HepG2 (cell line): ENCODE measurements around the gene CSTF1. TPM values are rescaled to one million over a fixed set of nuclear protein-coding genes. Genes with fewer than 3 reads are reported as not detected.

Experiments used
- DMAP1 ChIP-seq: IDR thresholded peaks from 2 replicates; pipeline ENCODE4 v1.6.1; 2016
- EED ChIP-seq: sonication (generic); formaldehyde crosslinking; IDR thresholded peaks from 2 replicates; pipeline ENCODE4 v1.5.0; 2020; ENCODE audit warnings: mild to moderate bottlenecking, missing genetic modification reagents
- GATA4 ChIP-seq: sonication (generic); IDR thresholded peaks from 2 replicates; pipeline ENCODE4 v1.6.1; 2016; ENCODE audit warnings: antibody characterized with exemption, low read depth, borderline replicate concordance
- MTA1 ChIP-seq: sonication (generic); formaldehyde crosslinking; IDR thresholded peaks from 2 replicates; pipeline ENCODE4 v1.4.0; 2020; ENCODE audit warnings: missing genetic modification reagents, mild to moderate bottlenecking, borderline replicate concordance
- NFRKB ChIP-seq: fragments of 450-650 bp; IDR thresholded peaks from 2 replicates; pipeline ENCODE4 v1.6.1; 2017
- NR2C2 ChIP-seq: sonication (generic); formaldehyde crosslinking; IDR thresholded peaks from 2 replicates; pipeline ENCODE4 v1.4.0; 2020; ENCODE audit warnings: missing genetic modification reagents, mild to moderate bottlenecking, moderate library complexity, borderline replicate concordance
- RCOR2 ChIP-seq: IDR thresholded peaks from 2 replicates; pipeline ENCODE4 v1.6.1; 2016; ENCODE audit warnings: missing biosample characterization, missing genetic modification reagents
- SIN3B ChIP-seq: fragments of 150-350 bp; IDR thresholded peaks from 2 replicates; pipeline ENCODE4 v1.6.1; 2014; ENCODE audit warnings: low read length
- SRF ChIP-seq: IDR thresholded peaks from 2 replicates; pipeline ENCODE4 v1.6.1; 2011; ENCODE audit warnings: mild to moderate bottlenecking, low read depth, low read length, moderate library complexity
- TGIF2 ChIP-seq: IDR thresholded peaks from 2 replicates; pipeline ENCODE4 v1.6.1; 2016; ENCODE audit warnings: control low read depth, missing compliant biosample characterization
- TOE1 ChIP-seq: sonication (generic); formaldehyde crosslinking; IDR thresholded peaks from 2 replicates; pipeline ENCODE4 v1.4.0; 2020; ENCODE audit warnings: mild to moderate bottlenecking, missing genetic modification reagents
- ZNF253 ChIP-seq: sonication (generic); formaldehyde crosslinking; IDR thresholded peaks from 2 replicates; pipeline ENCODE4 v1.8.0; 2022; ENCODE audit warnings: mild to moderate bottlenecking, missing genetic modification reagents, borderline replicate concordance
- ZNF33B ChIP-seq: sonication (generic); formaldehyde crosslinking; IDR thresholded peaks from 2 replicates; pipeline ENCODE4 v1.5.1; 2020; ENCODE audit warnings: mild to moderate bottlenecking, missing genetic modification reagents
- ZNF432 ChIP-seq: sonication (generic); formaldehyde crosslinking; IDR thresholded peaks from 2 replicates; pipeline ENCODE4 v1.5.0; 2020; ENCODE audit warnings: missing genetic modification reagents, mild to moderate bottlenecking, borderline replicate concordance
- ZNF501 ChIP-seq: sonication (generic); formaldehyde crosslinking; IDR thresholded peaks from 2 replicates; pipeline ENCODE4 v1.5.1; 2020; ENCODE audit warnings: mild to moderate bottlenecking, moderate library complexity, missing genetic modification reagents
- ZNF557 ChIP-seq: sonication (generic); formaldehyde crosslinking; IDR thresholded peaks from 2 replicates; pipeline ENCODE4 v1.4.0; 2020; ENCODE audit warnings: missing genetic modification reagents
- ZNF562 ChIP-seq: sonication (generic); formaldehyde crosslinking; IDR thresholded peaks from 2 replicates; pipeline ENCODE4 v1.8.0; 2022; ENCODE audit warnings: missing genetic modification reagents, borderline replicate concordance
- ZNF564 ChIP-seq: sonication (generic); formaldehyde crosslinking; IDR thresholded peaks from 2 replicates; pipeline ENCODE4 v1.8.1; 2023; ENCODE audit warnings: mild to moderate bottlenecking, missing genetic modification reagents
- ZZZ3 ChIP-seq: sonication (generic); formaldehyde crosslinking; IDR thresholded peaks from 2 replicates; pipeline ENCODE4 v1.4.0; 2020; ENCODE audit warnings: missing genetic modification reagents, mild to moderate bottlenecking, borderline replicate concordance
- polyA plus RNA-seq, 8 experiments: library from polyadenylated mRNA; depleted of rRNA in 3 of 8; stranded (reverse) in 7 of 8; unstranded in 1 of 8; fragments of >200 nt; fragmentation: Illumina TruSeq in 4 of 8; extraction: Trizol in 4 of 8; gene quantifications; 2 replicates each; pipeline versions ENCODE4 v1.2.1 to v1.2.3, GENCODE V29; 2011 to 2016; ENCODE audit warnings: low read depth in 4 of 8, missing spikeins in 1 of 8, mixed read lengths in 1 of 8; ENCODE audit not compliant: insufficient read depth in 1 of 8
- total RNA-seq, 5 experiments: library from RNA; depleted of rRNA; stranded (reverse); fragments of >200 nt; fragmentation: Illumina TruSeq; extraction: Trizol; gene quantifications; 2 replicates each; pipeline ENCODE4 v1.2.3, GENCODE V29; 2016; ENCODE audit warnings: low read depth in 1 of 5
- TF ChIP-seq, protein P1 (sequence below): sonication (generic); formaldehyde crosslinking; IDR thresholded peaks from 2 replicates; pipeline ENCODE4 v1.8.1; 2022; ENCODE audit warnings: mild to moderate bottlenecking, missing genetic modification reagents
- TF ChIP-seq, protein P2 (sequence below): fragments of 450-650 bp; IDR thresholded peaks from 2 replicates; pipeline ENCODE4 v1.6.1; 2016
- TF ChIP-seq, protein P3 (sequence below): IDR thresholded peaks from 2 replicates; pipeline ENCODE4 v1.6.1; 2016
- TF ChIP-seq, protein P4 (sequence below): sonication (generic); formaldehyde crosslinking; IDR thresholded peaks from 2 replicates; pipeline ENCODE4 v1.8.1; 2023; ENCODE audit warnings: missing genetic modification reagents, inconsistent platforms, borderline replicate concordance
- TF ChIP-seq, protein P5 (sequence below): sonication (generic); formaldehyde crosslinking; IDR thresholded peaks from 2 replicates; pipeline ENCODE4 v1.9.0; 2021; ENCODE audit warnings: missing genetic modification reagents, borderline replicate concordance

Gene CSTF1
- total and polyA plus RNA-seq, 2 of the 13 experiments (the other 11 are each of a cell fraction or from before 2014, with no cell fraction given): 70.9 to 100 TPM

DNA sequence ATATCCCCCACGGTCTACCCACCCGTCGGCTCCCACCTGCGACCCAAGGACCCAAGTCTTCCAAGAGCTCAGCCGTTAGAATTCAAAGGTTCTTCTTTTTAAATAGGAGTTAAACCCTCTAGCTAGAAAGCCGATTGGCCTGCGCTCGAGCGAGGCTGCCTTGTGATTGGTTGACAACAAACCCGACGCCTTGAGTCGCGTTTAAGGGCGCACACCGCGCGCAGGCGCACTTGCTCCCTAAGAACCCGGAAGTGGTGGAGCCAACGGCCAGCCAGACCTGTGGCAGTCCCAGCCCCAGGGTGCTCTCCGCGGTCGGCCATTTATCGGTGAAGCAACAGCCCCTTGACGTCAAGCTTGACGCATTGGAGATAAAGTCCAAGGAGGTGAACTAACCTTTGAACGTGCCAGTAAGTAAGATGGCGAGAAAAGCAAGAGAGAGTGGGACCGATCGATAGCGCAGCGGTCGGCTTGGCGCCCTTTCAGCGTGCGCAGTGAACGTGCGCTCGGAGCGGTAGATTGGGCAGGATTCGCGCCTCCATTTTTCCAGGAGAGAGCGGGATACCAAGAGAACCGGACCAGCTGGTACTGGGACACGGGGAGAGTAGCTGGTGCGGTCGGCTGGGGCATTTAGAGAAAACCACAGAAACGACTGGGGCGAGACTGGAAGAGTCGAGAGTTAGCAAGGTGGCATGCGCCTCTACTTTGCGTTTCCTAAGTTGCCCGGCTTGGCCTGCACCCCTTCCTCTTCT lies at the start of gene CSTF1, which contains the start of gene AURKA (continued):
- peak; percentile 94 for TF ChIP-seq ZNF564 (CRISPR knock-in tag)
- TF ChIP-seq ZNF562 (CRISPR knock-in tag): no peak; the same call in 1 of the 2 replicates
- peak; percentile 93; the same call in 1 of the 2 replicates for TF ChIP-seq ZNF253
- TF ChIP-seq ZNF33B: no peak
- peak; percentile 98 for TF ChIP-seq RCOR2 (CRISPR knock-in tag)
- TF ChIP-seq, protein P1, sequence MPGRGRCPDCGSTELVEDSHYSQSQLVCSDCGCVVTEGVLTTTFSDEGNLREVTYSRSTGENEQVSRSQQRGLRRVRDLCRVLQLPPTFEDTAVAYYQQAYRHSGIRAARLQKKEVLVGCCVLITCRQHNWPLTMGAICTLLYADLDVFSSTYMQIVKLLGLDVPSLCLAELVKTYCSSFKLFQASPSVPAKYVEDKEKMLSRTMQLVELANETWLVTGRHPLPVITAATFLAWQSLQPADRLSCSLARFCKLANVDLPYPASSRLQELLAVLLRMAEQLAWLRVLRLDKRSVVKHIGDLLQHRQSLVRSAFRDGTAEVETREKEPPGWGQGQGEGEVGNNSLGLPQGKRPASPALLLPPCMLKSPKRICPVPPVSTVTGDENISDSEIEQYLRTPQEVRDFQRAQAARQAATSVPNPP (CRISPR knock-in tag): peak; percentile 89
- TF ChIP-seq GATA4: peak; percentile 67; the same call in 1 of the 2 replicates
- TF ChIP-seq MTA1 (CRISPR knock-in tag): peak; percentile 92; the same call in 1 of the 2 replicates
- no peak for TF ChIP-seq EED (CRISPR knock-in tag)
- peak; percentile 97 for TF ChIP-seq SRF
- TF ChIP-seq DMAP1 (CRISPR knock-in tag): peak; percentile 99
- TF ChIP-seq ZNF432 (CRISPR knock-in tag): 0 out of 2 replicates have a peak, but pooled peaks have one; percentile 88
- TF ChIP-seq NFRKB: peak; percentile 96
- peak; percentile 93 for TF ChIP-seq SIN3B
- TF ChIP-seq, protein P2, sequence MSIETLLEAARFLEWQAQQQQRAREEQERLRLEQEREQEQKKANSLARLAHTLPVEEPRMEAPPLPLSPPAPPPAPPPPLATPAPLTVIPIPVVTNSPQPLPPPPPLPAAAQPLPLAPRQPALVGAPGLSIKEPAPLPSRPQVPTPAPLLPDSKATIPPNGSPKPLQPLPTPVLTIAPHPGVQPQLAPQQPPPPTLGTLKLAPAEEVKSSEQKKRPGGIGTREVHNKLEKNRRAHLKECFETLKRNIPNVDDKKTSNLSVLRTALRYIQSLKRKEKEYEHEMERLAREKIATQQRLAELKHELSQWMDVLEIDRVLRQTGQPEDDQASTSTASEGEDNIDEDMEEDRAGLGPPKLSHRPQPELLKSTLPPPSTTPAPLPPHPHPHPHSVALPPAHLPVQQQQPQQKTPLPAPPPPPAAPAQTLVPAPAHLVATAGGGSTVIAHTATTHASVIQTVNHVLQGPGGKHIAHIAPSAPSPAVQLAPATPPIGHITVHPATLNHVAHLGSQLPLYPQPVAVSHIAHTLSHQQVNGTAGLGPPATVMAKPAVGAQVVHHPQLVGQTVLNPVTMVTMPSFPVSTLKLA: peak; percentile 84
- TF ChIP-seq ZNF557 (CRISPR knock-in tag): peak; percentile 96
- peak; percentile 69 for TF ChIP-seq ZZZ3
- peak; percentile 99 for TF ChIP-seq TOE1 (CRISPR knock-in tag)
- peak; percentile 97 for TF ChIP-seq NR2C2 (CRISPR knock-in tag)
- TF ChIP-seq, protein P3, sequence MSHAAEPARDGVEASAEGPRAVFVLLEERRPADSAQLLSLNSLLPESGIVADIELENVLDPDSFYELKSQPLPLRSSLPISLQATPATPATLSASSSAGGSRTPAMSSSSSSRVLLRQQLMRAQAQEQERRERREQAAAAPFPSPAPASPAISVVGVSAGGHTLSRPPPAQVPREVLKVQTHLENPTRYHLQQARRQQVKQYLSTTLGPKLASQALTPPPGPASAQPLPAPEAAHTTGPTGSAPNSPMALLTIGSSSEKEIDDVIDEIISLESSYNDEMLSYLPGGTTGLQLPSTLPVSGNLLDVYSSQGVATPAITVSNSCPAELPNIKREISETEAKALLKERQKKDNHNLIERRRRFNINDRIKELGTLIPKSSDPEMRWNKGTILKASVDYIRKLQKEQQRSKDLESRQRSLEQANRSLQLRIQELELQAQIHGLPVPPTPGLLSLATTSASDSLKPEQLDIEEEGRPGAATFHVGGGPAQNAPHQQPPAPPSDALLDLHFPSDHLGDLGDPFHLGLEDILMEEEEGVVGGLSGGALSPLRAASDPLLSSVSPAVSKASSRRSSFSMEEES (CRISPR knock-in tag): peak; percentile 86
- TF ChIP-seq ZNF501: peak; percentile 100
- TF ChIP-seq, protein P4, sequence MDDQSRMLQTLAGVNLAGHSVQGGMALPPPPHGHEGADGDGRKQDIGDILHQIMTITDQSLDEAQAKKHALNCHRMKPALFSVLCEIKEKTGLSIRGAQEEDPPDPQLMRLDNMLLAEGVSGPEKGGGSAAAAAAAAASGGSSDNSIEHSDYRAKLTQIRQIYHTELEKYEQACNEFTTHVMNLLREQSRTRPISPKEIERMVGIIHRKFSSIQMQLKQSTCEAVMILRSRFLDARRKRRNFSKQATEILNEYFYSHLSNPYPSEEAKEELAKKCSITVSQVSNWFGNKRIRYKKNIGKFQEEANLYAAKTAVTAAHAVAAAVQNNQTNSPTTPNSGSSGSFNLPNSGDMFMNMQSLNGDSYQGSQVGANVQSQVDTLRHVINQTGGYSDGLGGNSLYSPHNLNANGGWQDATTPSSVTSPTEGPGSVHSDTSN: peak; percentile 80
- TF ChIP-seq, protein P5, sequence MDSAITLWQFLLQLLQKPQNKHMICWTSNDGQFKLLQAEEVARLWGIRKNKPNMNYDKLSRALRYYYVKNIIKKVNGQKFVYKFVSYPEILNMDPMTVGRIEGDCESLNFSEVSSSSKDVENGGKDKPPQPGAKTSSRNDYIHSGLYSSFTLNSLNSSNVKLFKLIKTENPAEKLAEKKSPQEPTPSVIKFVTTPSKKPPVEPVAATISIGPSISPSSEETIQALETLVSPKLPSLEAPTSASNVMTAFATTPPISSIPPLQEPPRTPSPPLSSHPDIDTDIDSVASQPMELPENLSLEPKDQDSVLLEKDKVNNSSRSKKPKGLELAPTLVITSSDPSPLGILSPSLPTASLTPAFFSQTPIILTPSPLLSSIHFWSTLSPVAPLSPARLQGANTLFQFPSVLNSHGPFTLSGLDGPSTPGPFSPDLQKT (CRISPR knock-in tag): no peak
- TF ChIP-seq TGIF2 (CRISPR knock-in tag): peak; percentile 96
